ENCODE results near the gene CARMIL1. TPM values are rescaled to one million over a fixed set of nuclear protein-coding genes. Genes with fewer than 3 reads are reported as not detected.
"Not testable (repeated sequence)": the region's sequence is repeated elsewhere in the genome, so short reads cannot be mapped to it uniquely, and the experiment has no call there.

CARMIL1 gene
- total RNA-seq, 1 donor from 2014 or later: 14.5 TPM

GRCh38 chr6:25583906-25584305 lies 304.7 kb downstream of the CARMIL1 start:
- Mint-ChIP-seq H3K36me3 (ENCODE audit: low read depth) (peaks cover 12% of the 10 kb centered on the region), H3K27ac (ENCODE audit: unreplicated experiment) (no peak overlapping the region), H3K4me3 (ENCODE audit: unreplicated experiment) (no peak overlapping the region), H3K9me3 (ENCODE audit: low read depth) (no peaks in the 10 kb centered on the region), H3K27me3 (ENCODE audit: low read depth) (no peaks in the 10 kb centered on the region), H3K4me1 (ENCODE audit: low read depth) (no peaks in the 10 kb centered on the region)
- DNase-seq (ENCODE audit: low spot score): no peak
- no peak for TF ChIP-seq CTCF (IDR thresholded peaks at IDR 0.05)

DNA sequence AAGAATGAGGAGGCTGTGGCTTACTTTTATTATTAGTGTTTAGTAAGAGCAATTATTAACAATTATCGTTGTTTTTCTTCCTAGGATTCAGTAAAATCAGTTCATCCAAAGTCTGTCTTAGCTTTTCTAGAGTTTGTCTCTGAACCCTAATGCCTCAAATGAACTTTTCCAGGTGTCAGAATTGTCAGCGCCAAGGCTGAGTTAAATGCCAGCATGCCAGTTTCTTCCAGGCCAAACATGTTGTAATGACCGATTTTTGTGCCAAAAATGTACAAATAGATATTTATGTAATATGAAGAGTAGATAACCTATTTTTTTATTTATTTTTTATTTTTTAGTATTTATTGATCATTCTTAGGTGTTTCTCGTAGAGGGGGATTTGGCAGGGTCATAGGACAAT lies 306.1 kb downstream of the CARMIL1 start:
- Mint-ChIP-seq H3K4me1 (ENCODE audit: low read depth) (no peaks in the 10 kb centered on the region), H3K27me3 (ENCODE audit: low read depth) (no peaks in the 10 kb centered on the region), H3K9me3 (ENCODE audit: low read depth) (no peaks in the 10 kb centered on the region), H3K4me3 (ENCODE audit: unreplicated experiment) (no peak overlapping the region), H3K36me3 (ENCODE audit: low read depth) (peaks cover 12% of the 10 kb centered on the region), H3K27ac (ENCODE audit: unreplicated experiment) (no peak overlapping the region)
- TF ChIP-seq CTCF (IDR thresholded peaks at IDR 0.05): no peak
- no peak for DNase-seq (ENCODE audit: low spot score)

DNA sequence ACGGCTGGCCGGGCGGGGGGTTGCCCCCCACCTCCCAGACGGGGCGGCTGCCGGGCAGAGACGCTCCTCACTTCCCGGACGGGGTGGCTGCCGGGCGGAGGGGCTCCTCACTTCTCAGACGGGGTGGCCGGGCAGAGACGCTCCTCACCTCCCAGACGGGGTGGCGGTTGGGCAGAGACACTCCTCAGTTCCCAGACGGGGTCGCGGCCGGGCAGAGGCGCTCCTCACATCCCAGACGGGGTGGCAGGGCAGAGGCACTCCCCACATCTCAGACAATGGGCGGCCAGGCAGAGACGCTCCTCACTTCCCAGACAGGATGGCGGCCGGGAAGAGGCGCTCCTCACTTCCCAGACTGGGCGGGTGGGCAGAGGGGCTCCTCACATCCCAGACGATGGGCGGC lies 306.9 kb downstream of the CARMIL1 start:
- not testable (repeated sequence) for DNase-seq (ENCODE audit: low spot score); H3K27me3 Mint-ChIP-seq (ENCODE audit: low read depth); H3K4me3 Mint-ChIP-seq (ENCODE audit: unreplicated experiment); H3K27ac Mint-ChIP-seq (ENCODE audit: unreplicated experiment); H3K9me3 Mint-ChIP-seq (ENCODE audit: low read depth); H3K4me1 Mint-ChIP-seq (ENCODE audit: low read depth)
- H3K36me3 Mint-ChIP-seq (ENCODE audit: low read depth): peaks cover 10% of the 10 kb centered on the region

- peaks cover 10% of the 10 kb centered on the region for H3K36me3 Mint-ChIP-seq (ENCODE audit: low read depth)
- no peak for DNase-seq (ENCODE audit: low spot score)
- H3K27ac Mint-ChIP-seq (ENCODE audit: unreplicated experiment): no peak overlapping the region
- no peaks in the 10 kb centered on the region for H3K4me1 Mint-ChIP-seq (ENCODE audit: low read depth)
- no peaks in the 10 kb centered on the region for H3K9me3 Mint-ChIP-seq (ENCODE audit: low read depth)
- H3K4me3 Mint-ChIP-seq (ENCODE audit: unreplicated experiment): no peak overlapping the region
- no peaks in the 10 kb centered on the region for H3K27me3 Mint-ChIP-seq (ENCODE audit: low read depth)
- TF ChIP-seq CTCF (IDR thresholded peaks at IDR 0.05): no peak
Observed at GRCh38 chr6:25586927-25587326, 307.8 kb downstream of the CARMIL1 start.

DNA sequence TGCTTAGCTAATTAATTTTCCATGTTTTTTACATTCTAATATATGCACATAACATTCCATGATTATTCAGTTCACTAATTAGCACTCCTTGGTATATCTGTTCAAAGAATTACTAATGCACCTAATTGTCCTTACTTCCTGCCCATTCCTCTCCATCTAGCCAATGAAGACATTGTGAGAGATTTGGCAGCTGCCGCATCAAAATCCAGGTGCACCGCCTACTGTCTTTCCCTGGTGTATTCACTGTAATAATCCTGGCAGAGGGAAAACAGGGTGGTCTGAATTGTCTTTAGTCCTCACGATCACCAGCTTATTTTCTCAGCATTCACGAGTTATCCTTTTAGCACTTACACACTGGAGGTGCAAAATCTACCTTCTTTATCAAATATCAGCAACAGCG lies 311.8 kb downstream of the CARMIL1 start:
- no peak overlapping the region for H3K4me3 Mint-ChIP-seq (ENCODE audit: unreplicated experiment)
- peaks cover 10% of the 10 kb centered on the region for H3K36me3 Mint-ChIP-seq (ENCODE audit: low read depth)
- H3K4me1 Mint-ChIP-seq (ENCODE audit: low read depth): no peaks in the 10 kb centered on the region
- H3K9me3 Mint-ChIP-seq (ENCODE audit: low read depth): no peaks in the 10 kb centered on the region
- no peak for TF ChIP-seq CTCF (IDR thresholded peaks at IDR 0.05)
- H3K27me3 Mint-ChIP-seq (ENCODE audit: low read depth): no peaks in the 10 kb centered on the region
- no peak for DNase-seq (ENCODE audit: low spot score)
- H3K27ac Mint-ChIP-seq (ENCODE audit: unreplicated experiment): no peak overlapping the region

DNA sequence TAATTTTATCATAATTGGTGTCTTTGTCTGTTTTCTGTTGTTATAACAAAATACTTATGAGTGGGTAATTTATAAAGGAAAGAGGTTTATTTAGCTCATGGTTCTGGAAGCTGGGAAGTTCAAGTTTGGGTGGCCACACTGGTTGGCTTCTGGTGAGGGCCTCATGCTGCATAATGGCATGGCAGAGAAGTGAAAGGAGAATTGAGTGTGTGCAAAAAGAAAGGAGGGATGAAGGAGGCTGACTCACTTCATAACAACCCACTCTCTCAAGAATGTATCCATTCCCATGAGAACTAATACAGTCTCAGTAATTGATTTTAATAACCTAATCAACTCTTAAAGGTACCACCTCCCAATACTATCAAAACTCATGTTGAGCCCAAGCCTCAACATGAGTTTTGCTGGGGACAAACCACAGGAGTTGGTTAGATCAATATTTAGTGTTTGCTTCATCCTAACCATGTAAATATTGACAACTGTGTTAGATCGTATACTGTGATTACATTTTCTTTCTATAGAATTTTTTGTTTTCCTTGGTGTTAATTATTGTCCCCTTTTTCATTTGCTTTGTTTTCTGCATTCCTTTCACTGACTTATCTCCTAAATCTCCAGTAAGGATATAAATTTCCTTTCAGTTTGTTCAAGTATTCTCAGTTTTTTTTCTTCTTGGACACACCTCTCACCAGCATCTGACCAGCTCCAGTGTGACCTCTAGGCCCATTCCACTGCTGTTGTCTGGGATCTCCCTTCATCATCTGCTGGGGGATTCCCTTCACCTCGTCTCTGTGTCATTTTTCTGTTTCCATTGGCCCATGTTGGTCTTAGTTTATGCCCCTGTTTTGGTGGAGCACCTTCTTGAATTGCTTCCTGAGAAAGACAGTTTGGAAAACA lies 318.0 kb downstream of the CARMIL1 start:
- H3K9me3 Mint-ChIP-seq (ENCODE audit: low read depth): no peaks in the 10 kb centered on the region
- no peak for TF ChIP-seq CTCF (IDR thresholded peaks at IDR 0.05)
- H3K36me3 Mint-ChIP-seq (ENCODE audit: low read depth): peaks cover 16% of the 10 kb centered on the region
- DNase-seq (ENCODE audit: low spot score): no peak
- peaks cover 2% of the 10 kb centered on the region for H3K4me1 Mint-ChIP-seq (ENCODE audit: low read depth)
- H3K27me3 Mint-ChIP-seq (ENCODE audit: low read depth): no peaks in the 10 kb centered on the region
- no peak overlapping the region for H3K27ac Mint-ChIP-seq (ENCODE audit: unreplicated experiment)
- H3K4me3 Mint-ChIP-seq (ENCODE audit: unreplicated experiment): no peak overlapping the region

Measured in chondrocyte (in vitro differentiated cells).